K562 (cell line): Measurements from ENCODE around the gene IDH3G. TPM values are rescaled to one million over a fixed set of nuclear protein-coding genes. Genes with fewer than 3 reads are reported as not detected.

ENCODE experiments used
- GMEB1 ChIP-seq: fragments of 250-450 bp; sonication (Bioruptor Pico); IDR thresholded peaks from 2 replicates; pipeline ENCODE4 v1.4.0; 2020; ENCODE audit warnings: mild to moderate bottlenecking
- HOXB6 ChIP-seq: fragments of 250-450 bp; sonication (Bioruptor Pico); IDR thresholded peaks from 2 replicates; pipeline ENCODE4 v1.5.1; 2022; ENCODE audit warnings: mild to moderate bottlenecking, borderline replicate concordance
- NCOA1 ChIP-seq: fragments of 450-650 bp; IDR thresholded peaks from 2 replicates; pipeline ENCODE4 v1.6.1; 2016; ENCODE audit warnings: low read depth
- NRF1 ChIP-seq, 2 experiments: fragments of 450-650 bp; IDR thresholded peaks in 1 of 2; conservative IDR thresholded peaks in 1 of 2; 2 replicates each; pipeline ENCODE4 v1.6.1; 2014; ENCODE audit warnings: mild to moderate bottlenecking in 2 of 2
- PRDM10 ChIP-seq: fragments of 450-650 bp; IDR thresholded peaks from 2 replicates; pipeline ENCODE4 v1.6.1; 2018; ENCODE audit not compliant: partially characterized antibody
- RCOR1 ChIP-seq, 2 experiments: IDR thresholded peaks; 2 replicates each; pipeline ENCODE4 v1.6.1; 2012; ENCODE audit warnings: low read depth in 2 of 2, low read length in 2 of 2, borderline replicate concordance in 1 of 2, improper control_type of control experiment in 1 of 2
- TEAD2 ChIP-seq: fragments of 450-650 bp; IDR thresholded peaks from 2 replicates; pipeline ENCODE4 v1.6.1; 2016; ENCODE audit warnings: missing genetic modification characterization, control low read depth, missing compliant biosample characterization
- ZBTB7A ChIP-seq: IDR thresholded peaks from 2 replicates; pipeline ENCODE4 v1.6.1; 2011; ENCODE audit warnings: low read depth, mild to moderate bottlenecking, low read length, moderate library complexity, borderline replicate concordance; ENCODE audit not compliant: control insufficient read depth
- ZMIZ1 ChIP-seq, 2 experiments: fragments of 150-350 bp in 1 of 2; IDR thresholded peaks; 2 replicates each; pipeline ENCODE4 v1.6.1; 2012 to 2016; ENCODE audit warnings: low read depth in 2 of 2, low read length in 2 of 2, mild to moderate bottlenecking in 1 of 2, moderate library complexity in 1 of 2
- ZNF507 ChIP-seq: conservative IDR thresholded peaks from 2 replicates; pipeline ENCODE4 v1.6.1; 2017; ENCODE audit warnings: missing genetic modification characterization, missing compliant biosample characterization
- ZNF518B ChIP-seq: fragments of 250-450 bp; sonication (Bioruptor Pico); IDR thresholded peaks from 2 replicates; pipeline ENCODE4 v1.5.0; 2021; ENCODE audit warnings: mild to moderate bottlenecking, moderate library complexity
- polyA plus RNA-seq, 8 experiments: library from polyadenylated mRNA; depleted of rRNA in 4 of 8; stranded (reverse) in 5 of 8; unstranded in 3 of 8; fragments of >200 nt; fragmentation: Nextera tagmentation in 2 of 8; fragmentation: Illumina TruSeq in 1 of 8; extraction: Ambion mirVana in 2 of 8; extraction: Trizol in 1 of 8; gene quantifications; 2 replicates each; pipeline versions ENCODE4 v1.2.1 to v1.2.3, GENCODE V29; 2011 to 2014; ENCODE audit warnings: inconsistent platforms in 1 of 8, missing spikeins in 1 of 8
- total RNA-seq, 7 experiments: library from RNA; depleted of rRNA in 6 of 7; stranded (reverse); fragments of >200 nt in 6 of 7; fragmentation: Illumina TruSeq in 2 of 7; extraction: Trizol in 2 of 7; gene quantifications; 2 replicates each; pipeline versions ENCODE4 v1.2.1 to v1.2.3, GENCODE V29; 2011 to 2021; ENCODE audit warnings: low replicate concordance in 1 of 7

The IDH3G gene
- total and polyA plus RNA-seq, 9 of the 15 experiments (the other 6 are each of a cell fraction or from before 2014, with no cell fraction given): 24.3 to 72.5 (median 37.9) TPM

GRCh38 chrX:153765138-153766079 is 28.8 kb downstream of the IDH3G start (continued):
- TF ChIP-seq GMEB1 (no peak), RCOR1 (IDR thresholded peaks at IDR 0.05; ENCODE audit: borderline replicate concordance in 1 of 2, low read depth in 2 of 2, low read length in 2 of 2) (peak in 1 of 2 experiments; percentile 64; a peak in 2 of 4 replicates), ZNF518B (no peak), PRDM10 (peak; percentile 22), NRF1 (conservative IDR thresholded peaks at IDR 0.05 in 1 of 2, IDR thresholded peaks at IDR 0.05 in 1 of 2) (peak; percentile 14 to 33; a peak in 1 of 4 replicates), HOXB6 (CRISPR knock-in tag) (no peak), TEAD2 (tag) (no peak), ZNF507 (tag) (no peak), ZMIZ1 (IDR thresholded peaks at IDR 0.05; ENCODE audit: low read depth in 2 of 2, low read length in 2 of 2) (peak in 1 of 2 experiments; percentile 80; a peak in 2 of 4 replicates), NCOA1 (peak; percentile 79), ZBTB7A (peak; percentile 81; the same call in 1 of the 2 replicates)
